Adrenal gland (tissue), 12 donors: Measurements from ENCODE around the gene MPC1L. TPM values are rescaled to one million over a fixed set of nuclear protein-coding genes. Genes with fewer than 3 reads are reported as not detected.

Experiments
- DNase-seq, 7 donors: peaks; one replicate each; pipeline ENCODE4 v3.0.0-alpha.2; 2019 to 2020
- H3K27ac ChIP-seq, 5 donors: fragments of 200-600 bp; sonication (generic) in 4 of 5; 1 replicate in 3 of 5; 2 replicates in 2 of 5; pipeline versions ENCODE4 v1.5.1 to v1.8.0; 2016 to 2020; ENCODE audit warnings: mild to moderate bottlenecking in 1 of 5
- H3K27me3 ChIP-seq: fragments of 200-600 bp; 2 replicates; pipeline ENCODE4 v1.8.0; 2021
- H3K36me3 ChIP-seq, 2 donors: fragments of 200-600 bp; replicated peaks in 1 of 2; 1 replicate in 1 of 2; 2 replicates in 1 of 2; pipeline versions ENCODE4 v1.5.1 to v1.8.0; 2018 to 2022
- H3K4me1 ChIP-seq, 2 donors: fragments of 200-600 bp; replicated peaks in 1 of 2; 1 replicate in 1 of 2; 2 replicates in 1 of 2; pipeline versions ENCODE4 v1.5.1 to v1.8.0; 2018 to 2021
- H3K4me3 ChIP-seq, 4 donors: fragments of 200-600 bp; sonication (generic) in 3 of 4; one replicate each; pipeline ENCODE4 v1.5.1; 2016 to 2018
- H3K9me3 ChIP-seq, 3 donors: fragments of 200-600 bp; sonication (generic) in 1 of 3; replicated peaks in 1 of 3; 1 replicate in 2 of 3; 2 replicates in 1 of 3; pipeline versions ENCODE4 v1.5.1 to v1.8.0; 2016 to 2021
- POLR2A ChIP-seq, 2 donors: fragments of 450-650 bp; IDR thresholded peaks; one replicate each; pipeline ENCODE4 v1.6.1; 2017; ENCODE audit warnings: antibody characterized with exemption in 2 of 2, mild to moderate bottlenecking in 2 of 2, moderate library complexity in 1 of 2
- WGBS, 4 donors: extraction: QIAGEN DNeasy Blood & Tissue Kit in 2 of 4; methylation state at CpG; one replicate each; pipeline versions ENCODE4 v1.1.5 to v1.1.7; 2013 to 2017; 5-methylcytosine and 5-hydroxymethylcytosine counted together
- intact Hi-C, 2 donors: fragments of 100-400 bp; cut with DNase I; formaldehyde crosslinking; loops; one replicate each; pipeline versions ENCODE4 v1.14.1 to v1.15.0; 2022 to 2023
- polyA plus RNA-seq, 3 donors: library from polyadenylated mRNA; stranded (reverse); fragments of 200-250 nt in 2 of 3; fragments of 350-450 nt in 1 of 3; fragmentation: Illumina TruSeq in 1 of 3; extraction: RNeasy Lipid Tissue Mini Kit (QIAGEN cat#74804) in 1 of 3; gene quantifications; one replicate each; pipeline ENCODE4 v1.2.3, GENCODE V29; 2013 to 2014
- total RNA-seq, 9 donors: library from RNA; depleted of rRNA in 4 of 9; stranded (reverse); fragments of >200 nt in 4 of 9; fragments of 120-200 nt in 1 of 9; fragmentation: NEBNext Ultra II Directional in 1 of 9; extraction: Animal tissue kit (Norgen Biotek cat#: 25700) in 1 of 9; gene quantifications; one replicate each; pipeline versions ENCODE4 v1.1.0 to v1.2.4, GENCODE V29; 2013 to 2023
- TF ChIP-seq, protein P1 (sequence below), 6 experiments: fragments of 450-650 bp in 4 of 6; fragments of 200-600 bp in 2 of 6; sonication (generic) in 1 of 6; IDR thresholded peaks; 1 replicate in 5 of 6; 2 replicates in 1 of 6; pipeline versions ENCODE4 v1.5.1 to v1.8.0; 2016 to 2021; ENCODE audit warnings: antibody characterized with exemption in 6 of 6, mild to moderate bottlenecking in 2 of 6, moderate library complexity in 1 of 6
- donor health status: healthy with polysubstance abuse.
- donor health status: Bipolar disorder and iron deficiency.
- donor health status: DM: yes; HTN: yes; CAD: no.
- donor health status: DM: no; HTN: no; CAD: no.
- donor health status: DM: no; HTN: no; CAD: no.
- donor health status: DM: yes; HTN: yes; CAD: no.

The MPC1L gene
- total and polyA plus RNA-seq, 12 donors, result not detected

DNA sequence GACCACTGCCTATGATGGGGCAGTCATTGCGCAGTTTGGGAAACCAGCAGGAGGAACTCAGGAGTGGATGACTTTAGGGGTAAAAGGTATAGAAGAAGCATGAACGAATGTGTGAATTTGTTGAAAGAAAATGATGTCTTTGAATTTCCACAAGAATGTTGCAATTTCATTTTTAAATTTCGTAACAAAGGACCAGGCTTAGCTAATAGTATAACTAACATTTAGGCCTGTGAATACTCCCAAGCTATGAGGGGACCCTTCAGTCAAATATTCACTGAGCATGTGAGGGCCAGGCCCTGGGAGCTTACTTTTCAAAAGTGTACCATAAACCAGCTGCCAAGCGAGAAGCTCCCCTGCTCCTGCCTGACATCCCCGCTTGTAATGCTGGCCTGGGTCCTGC is 5.3 kb downstream of the MPC1L start:
- no peak overlapping the region for H3K4me3 ChIP-seq
- intact Hi-C loops, result no loop called here
- DNase-seq, result no peak
- 85 to 88% (median 87%) methylated on average over 3 to 5 of the region's 5 CpGs for WGBS, 4 donors
- no peaks in the 10 kb centered on the region for H3K4me1 ChIP-seq
- peaks cover 5% of the 10 kb centered on the region for H3K27me3 ChIP-seq
- TF ChIP-seq, protein P1, sequence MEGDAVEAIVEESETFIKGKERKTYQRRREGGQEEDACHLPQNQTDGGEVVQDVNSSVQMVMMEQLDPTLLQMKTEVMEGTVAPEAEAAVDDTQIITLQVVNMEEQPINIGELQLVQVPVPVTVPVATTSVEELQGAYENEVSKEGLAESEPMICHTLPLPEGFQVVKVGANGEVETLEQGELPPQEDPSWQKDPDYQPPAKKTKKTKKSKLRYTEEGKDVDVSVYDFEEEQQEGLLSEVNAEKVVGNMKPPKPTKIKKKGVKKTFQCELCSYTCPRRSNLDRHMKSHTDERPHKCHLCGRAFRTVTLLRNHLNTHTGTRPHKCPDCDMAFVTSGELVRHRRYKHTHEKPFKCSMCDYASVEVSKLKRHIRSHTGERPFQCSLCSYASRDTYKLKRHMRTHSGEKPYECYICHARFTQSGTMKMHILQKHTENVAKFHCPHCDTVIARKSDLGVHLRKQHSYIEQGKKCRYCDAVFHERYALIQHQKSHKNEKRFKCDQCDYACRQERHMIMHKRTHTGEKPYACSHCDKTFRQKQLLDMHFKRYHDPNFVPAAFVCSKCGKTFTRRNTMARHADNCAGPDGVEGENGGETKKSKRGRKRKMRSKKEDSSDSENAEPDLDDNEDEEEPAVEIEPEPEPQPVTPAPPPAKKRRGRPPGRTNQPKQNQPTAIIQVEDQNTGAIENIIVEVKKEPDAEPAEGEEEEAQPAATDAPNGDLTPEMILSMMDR (IDR thresholded peaks at IDR 0.05), result no peak
- no peak for TF ChIP-seq POLR2A (IDR thresholded peaks at IDR 0.05)
- no peaks in the 10 kb centered on the region for H3K9me3 ChIP-seq
- H3K27ac ChIP-seq, result no peak overlapping the region
- peaks cover 0 to 51% of the 10 kb centered on the region in 2 donors for H3K36me3 ChIP-seq

DNA sequence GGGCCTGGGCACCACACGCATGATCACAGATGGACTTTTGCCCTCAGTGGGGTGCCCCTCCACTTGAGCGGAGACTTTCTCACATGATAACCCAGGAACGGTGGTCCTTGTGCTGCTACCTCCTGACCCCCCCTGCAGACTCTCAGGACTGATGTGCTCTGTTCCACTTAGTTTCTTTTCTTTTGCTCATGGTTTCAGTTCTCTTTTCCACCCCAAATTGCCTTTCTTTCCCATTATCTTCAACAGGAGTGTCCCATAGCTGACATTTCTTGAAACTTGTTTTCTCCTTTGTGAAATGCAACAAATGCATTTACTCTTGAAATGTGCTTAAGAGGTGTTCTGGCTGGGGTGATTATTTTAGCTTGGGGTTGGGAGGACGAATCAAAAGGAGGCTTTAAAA is 9.0 kb downstream of the MPC1L start:
- Histone ChIP-seq H3K4me1 (no peaks in the 10 kb centered on the region), H3K4me3 (no peak overlapping the region), H3K9me3 (no peaks in the 10 kb centered on the region), H3K27ac (no peak overlapping the region), H3K36me3 (peaks cover 0 to 84% of the 10 kb centered on the region in 2 donors), H3K27me3 (peaks cover 3% of the 10 kb centered on the region)
- intact Hi-C loops, result no loop called here
- WGBS, 4 donors, result 79 to 89% (median 85%) methylated on average over 3 to 4 of the region's 4 CpGs
- TF ChIP-seq, protein P1 (IDR thresholded peaks at IDR 0.05), result no peak
- no peak for TF ChIP-seq POLR2A (IDR thresholded peaks at IDR 0.05)
- DNase-seq, result no peak

DNA sequence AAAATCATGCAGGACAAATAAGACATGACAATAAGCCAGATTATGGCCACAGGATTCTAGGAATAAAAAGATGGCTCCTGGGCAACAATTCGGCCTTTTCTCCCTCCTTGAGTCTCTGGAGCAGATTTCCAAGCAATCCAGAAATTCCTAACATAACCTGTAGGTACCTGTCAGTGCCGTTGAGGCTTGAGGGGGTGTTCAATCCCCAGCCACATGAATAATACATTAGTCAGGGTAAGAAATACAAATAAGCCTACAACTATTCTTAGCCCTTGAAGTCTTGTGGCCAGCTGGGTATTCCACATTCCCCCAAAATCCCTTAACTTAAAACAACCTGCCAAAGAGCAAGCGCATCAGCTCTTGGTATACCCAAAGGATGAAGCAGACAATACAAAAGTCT is 14.5 kb downstream of the MPC1L start:
- Histone ChIP-seq H3K36me3 (peaks cover 0 to 50% of the 10 kb centered on the region in 2 donors), H3K27ac (no peak overlapping the region), H3K4me1 (peaks cover 0 to 10% of the 10 kb centered on the region in 2 donors), H3K27me3 (no peaks in the 10 kb centered on the region), H3K4me3 (no peak overlapping the region), H3K9me3 (no peaks in the 10 kb centered on the region)
- DNase-seq, result no peak
- WGBS, 4 donors, result 87 to 100% (median 93%) methylated on average over 3 of the region's 3 CpGs
- TF ChIP-seq POLR2A (IDR thresholded peaks at IDR 0.05), result no peak
- TF ChIP-seq, protein P1 (IDR thresholded peaks at IDR 0.05), result no peak
- intact Hi-C loops, result no loop called here

DNA sequence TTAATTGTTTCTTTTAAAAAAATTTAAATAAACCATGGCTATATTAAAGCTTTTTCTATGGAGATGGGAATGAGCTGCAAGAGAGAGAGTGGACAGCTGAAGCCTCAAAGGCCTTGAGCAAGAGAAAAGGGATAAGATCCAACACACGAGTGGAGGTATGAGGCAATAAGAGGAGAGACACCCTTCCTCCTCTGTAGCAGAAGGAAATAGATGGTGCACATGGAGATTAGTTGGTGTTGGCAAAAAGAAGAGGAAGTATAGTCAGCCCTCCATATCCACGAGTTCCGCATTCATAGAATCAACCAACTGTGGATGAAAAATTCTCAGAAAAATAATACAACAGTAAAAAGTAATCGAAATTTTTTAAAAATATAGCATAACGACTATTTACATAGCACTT is 20.9 kb downstream of the MPC1L start:
- Histone ChIP-seq H3K9me3 (no peaks in the 10 kb centered on the region), H3K36me3 (no peaks in the 10 kb centered on the region), H3K4me1 (peaks cover 8 to 48% of the 10 kb centered on the region in 2 donors), H3K4me3 (peak overlapping the region in 1 of 4 donors; percentile 37), H3K27me3 (no peaks in the 10 kb centered on the region), H3K27ac (peak overlapping the region in 3 of 5 donors; percentile 47 to 82 (median 67))
- TF ChIP-seq, protein P1 (IDR thresholded peaks at IDR 0.05), result no peak
- TF ChIP-seq POLR2A (IDR thresholded peaks at IDR 0.05), result no peak
- 36 to 62% (median 51%) methylated on average over 5 of the region's 5 CpGs for WGBS, 4 donors
- intact Hi-C loops, result loop anchor here in 1 of 2 donors (10.0 kb wide), 1 partner anchor 99 kb away; no protein-coding TSS in a partner anchor
- DNase-seq, result peak in 2 of 7 donors; percentile 32
